ENCODE data around the gene TDRKH. TPM values are rescaled to one million over a fixed set of nuclear protein-coding genes. Genes with fewer than 3 reads are reported as not detected.

Gene TDRKH
- total and polyA plus RNA-seq, 2 of the 13 experiments (the other 11 are each of a cell fraction or from before 2014, with no cell fraction given) = 3.9 to 5.4 TPM

DNA sequence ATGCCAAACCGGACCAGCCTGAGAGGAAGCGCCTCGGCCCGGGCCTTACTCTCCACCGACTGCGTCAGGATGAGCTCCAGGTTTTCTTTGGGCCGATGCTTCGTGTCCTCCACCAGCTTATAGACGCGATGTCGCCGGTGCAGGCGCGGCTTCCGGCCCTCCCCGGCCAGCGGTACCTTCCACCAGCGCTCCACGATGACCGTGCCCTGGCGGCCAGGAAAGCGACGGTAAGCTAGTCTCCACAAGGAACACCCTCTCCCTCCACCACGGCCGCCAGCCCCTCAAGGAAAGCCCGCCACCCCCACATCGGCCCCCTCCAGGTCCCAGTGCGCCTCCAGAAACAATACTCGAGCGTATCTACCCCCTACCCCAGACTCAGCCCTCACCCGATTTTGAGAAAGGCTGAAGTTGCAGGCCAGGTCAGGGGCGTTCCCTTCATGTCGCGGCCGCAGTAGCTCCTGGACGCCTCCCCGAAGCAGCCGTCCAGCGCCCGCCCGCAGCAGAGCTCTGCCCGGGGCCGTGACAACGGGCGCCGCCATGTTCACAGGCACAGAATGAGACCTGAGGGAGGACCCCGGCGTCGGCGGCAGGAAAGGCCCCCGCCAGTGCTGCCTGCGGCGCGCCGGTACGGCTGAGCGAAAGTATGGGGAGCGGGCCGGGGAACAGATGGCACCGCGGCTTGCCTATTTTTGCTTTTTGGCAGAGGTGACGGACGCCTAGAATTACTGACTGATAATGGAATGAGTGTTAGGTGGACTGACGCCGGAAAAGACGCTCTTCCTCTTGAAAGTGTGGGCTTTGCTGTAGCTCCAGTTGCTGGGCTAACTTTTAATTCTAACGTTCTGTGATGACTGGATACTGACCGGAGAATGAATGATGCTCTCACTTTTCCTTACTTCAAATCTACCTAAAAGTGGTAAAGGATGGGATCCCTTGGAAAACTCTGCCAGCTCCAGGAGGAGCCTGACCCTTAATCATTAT lies 27.1 kb downstream of the TDRKH start, which contains the start of gene MRPL9 (continued):
- TF ChIP-seq REL (CRISPR knock-in tag; conservative IDR thresholded peaks at IDR 0.05) (no peak), PATZ1 (CRISPR knock-in tag; IDR thresholded peaks at IDR 0.05) (peak; percentile 52), ARNT (IDR thresholded peaks at IDR 0.05) (no peak), ZNF510 (CRISPR knock-in tag; IDR thresholded peaks at IDR 0.05; ENCODE audit: low read depth) (no peak), SMARCE1 (IDR thresholded peaks at IDR 0.05; ENCODE audit: borderline replicate concordance) (no peak), ZNF746 (CRISPR knock-in tag; IDR thresholded peaks at IDR 0.05) (no peak), MBD4 (IDR thresholded peaks at IDR 0.05; ENCODE audit: borderline replicate concordance, low read length) (no peak), DMAP1 (CRISPR knock-in tag; IDR thresholded peaks at IDR 0.05) (peak; percentile 52; the same call in 1 of the 2 replicates)
- TF ChIP-seq, protein P1, sequence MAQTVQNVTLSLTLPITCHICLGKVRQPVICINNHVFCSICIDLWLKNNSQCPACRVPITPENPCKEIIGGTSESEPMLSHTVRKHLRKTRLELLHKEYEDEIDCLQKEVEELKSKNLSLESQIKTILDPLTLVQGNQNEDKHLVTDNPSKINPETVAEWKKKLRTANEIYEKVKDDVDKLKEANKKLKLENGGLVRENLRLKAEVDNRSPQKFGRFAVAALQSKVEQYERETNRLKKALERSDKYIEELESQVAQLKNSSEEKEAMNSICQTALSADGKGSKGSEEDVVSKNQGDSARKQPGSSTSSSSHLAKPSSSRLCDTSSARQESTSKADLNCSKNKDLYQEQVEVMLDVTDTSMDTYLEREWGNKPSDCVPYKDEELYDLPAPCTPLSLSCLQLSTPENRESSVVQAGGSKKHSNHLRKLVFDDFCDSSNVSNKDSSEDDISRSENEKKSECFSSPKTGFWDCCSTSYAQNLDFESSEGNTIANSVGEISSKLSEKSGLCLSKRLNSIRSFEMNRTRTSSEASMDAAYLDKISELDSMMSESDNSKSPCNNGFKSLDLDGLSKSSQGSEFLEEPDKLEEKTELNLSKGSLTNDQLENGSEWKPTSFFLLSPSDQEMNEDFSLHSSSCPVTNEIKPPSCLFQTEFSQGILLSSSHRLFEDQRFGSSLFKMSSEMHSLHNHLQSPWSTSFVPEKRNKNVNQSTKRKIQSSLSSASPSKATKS (CRISPR knock-in tag; IDR thresholded peaks at IDR 0.05) = peak; percentile 75; the same call in 1 of the 2 replicates
- TF ChIP-seq, protein P2, sequence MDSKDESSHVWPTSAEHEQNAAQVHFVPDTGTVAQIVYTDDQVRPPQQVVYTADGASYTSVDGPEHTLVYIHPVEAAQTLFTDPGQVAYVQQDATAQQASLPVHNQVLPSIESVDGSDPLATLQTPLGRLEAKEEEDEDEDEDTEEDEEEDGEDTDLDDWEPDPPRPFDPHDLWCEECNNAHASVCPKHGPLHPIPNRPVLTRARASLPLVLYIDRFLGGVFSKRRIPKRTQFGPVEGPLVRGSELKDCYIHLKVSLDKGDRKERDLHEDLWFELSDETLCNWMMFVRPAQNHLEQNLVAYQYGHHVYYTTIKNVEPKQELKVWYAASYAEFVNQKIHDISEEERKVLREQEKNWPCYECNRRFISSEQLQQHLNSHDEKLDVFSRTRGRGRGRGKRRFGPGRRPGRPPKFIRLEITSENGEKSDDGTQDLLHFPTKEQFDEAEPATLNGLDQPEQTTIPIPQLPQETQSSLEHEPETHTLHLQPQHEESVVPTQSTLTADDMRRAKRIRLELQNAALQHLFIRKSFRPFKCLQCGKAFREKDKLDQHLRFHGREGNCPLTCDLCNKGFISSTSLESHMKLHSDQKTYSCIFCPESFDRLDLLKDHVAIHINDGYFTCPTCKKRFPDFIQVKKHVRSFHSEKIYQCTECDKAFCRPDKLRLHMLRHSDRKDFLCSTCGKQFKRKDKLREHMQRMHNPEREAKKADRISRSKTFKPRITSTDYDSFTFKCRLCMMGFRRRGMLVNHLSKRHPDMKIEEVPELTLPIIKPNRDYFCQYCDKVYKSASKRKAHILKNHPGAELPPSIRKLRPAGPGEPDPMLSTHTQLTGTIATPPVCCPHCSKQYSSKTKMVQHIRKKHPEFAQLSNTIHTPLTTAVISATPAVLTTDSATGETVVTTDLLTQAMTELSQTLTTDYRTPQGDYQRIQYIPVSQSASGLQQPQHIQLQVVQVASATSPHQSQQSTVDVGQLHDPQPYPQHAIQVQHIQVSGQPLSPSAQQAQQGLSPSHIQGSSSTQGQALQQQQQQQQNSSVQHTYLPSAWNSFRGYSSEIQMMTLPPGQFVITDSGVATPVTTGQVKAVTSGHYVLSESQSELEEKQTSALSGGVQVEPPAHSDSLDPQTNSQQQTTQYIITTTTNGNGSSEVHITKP (CRISPR knock-in tag; IDR thresholded peaks at IDR 0.05; ENCODE audit: low read depth) = no peak
- TF ChIP-seq, protein P3, sequence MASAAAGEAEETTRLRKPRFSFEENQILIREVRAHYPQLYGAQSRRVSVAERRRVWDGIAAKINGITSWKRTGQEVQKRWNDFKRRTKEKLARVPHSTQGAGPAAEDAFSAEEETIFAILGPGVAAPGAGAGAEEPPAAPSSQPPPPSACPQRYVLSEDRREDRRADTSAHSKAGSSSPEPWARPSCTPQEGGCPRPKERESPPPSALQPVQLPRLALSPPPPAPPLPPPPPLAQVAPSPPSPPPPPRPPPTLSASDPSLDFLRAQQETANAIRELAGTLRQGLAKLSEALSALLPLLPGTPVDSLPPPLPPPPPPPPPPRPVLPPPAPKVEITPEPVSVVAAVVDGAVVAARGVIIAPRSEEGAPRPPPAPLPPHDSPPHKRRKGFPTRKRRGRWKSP (CRISPR knock-in tag; IDR thresholded peaks at IDR 0.05) = 0 out of 2 replicates have a peak, but pooled peaks have one; percentile 21
- TF ChIP-seq, protein P4, sequence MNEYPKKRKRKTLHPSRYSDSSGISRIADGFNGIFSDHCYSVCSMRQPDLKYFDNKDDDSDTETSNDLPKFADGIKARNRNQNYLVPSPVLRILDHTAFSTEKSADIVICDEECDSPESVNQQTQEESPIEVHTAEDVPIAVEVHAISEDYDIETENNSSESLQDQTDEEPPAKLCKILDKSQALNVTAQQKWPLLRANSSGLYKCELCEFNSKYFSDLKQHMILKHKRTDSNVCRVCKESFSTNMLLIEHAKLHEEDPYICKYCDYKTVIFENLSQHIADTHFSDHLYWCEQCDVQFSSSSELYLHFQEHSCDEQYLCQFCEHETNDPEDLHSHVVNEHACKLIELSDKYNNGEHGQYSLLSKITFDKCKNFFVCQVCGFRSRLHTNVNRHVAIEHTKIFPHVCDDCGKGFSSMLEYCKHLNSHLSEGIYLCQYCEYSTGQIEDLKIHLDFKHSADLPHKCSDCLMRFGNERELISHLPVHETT (CRISPR knock-in tag; conservative IDR thresholded peaks at IDR 0.05) = no peak; the same call in 1 of the 2 replicates
- TF ChIP-seq, protein P5, sequence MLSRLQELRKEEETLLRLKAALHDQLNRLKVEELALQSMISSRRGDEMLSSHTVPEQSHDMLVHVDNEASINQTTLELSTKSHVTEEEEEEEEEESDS (CRISPR knock-in tag; IDR thresholded peaks at IDR 0.05; ENCODE audit: borderline replicate concordance) = no peak
- TF ChIP-seq, protein P6, sequence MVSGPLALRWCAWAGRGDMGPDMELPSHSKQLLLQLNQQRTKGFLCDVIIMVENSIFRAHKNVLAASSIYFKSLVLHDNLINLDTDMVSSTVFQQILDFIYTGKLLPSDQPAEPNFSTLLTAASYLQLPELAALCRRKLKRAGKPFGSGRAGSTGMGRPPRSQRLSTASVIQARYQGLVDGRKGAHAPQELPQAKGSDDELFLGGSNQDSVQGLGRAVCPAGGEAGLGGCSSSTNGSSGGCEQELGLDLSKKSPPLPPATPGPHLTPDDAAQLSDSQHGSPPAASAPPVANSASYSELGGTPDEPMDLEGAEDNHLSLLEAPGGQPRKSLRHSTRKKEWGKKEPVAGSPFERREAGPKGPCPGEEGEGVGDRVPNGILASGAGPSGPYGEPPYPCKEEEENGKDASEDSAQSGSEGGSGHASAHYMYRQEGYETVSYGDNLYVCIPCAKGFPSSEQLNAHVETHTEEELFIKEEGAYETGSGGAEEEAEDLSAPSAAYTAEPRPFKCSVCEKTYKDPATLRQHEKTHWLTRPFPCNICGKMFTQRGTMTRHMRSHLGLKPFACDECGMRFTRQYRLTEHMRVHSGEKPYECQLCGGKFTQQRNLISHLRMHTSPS (CRISPR knock-in tag; IDR thresholded peaks at IDR 0.05; ENCODE audit: low read depth) = 0 out of 2 replicates have a peak, but pooled peaks have one; percentile 29
